ENCODE data around the gene SIN3B. TPM values are rescaled to one million over a fixed set of nuclear protein-coding genes. Genes with fewer than 3 reads are reported as not detected.

Gene SIN3B
- total RNA-seq, 2 donors from 2014 or later: 36.2 to 41.1 TPM

DNA sequence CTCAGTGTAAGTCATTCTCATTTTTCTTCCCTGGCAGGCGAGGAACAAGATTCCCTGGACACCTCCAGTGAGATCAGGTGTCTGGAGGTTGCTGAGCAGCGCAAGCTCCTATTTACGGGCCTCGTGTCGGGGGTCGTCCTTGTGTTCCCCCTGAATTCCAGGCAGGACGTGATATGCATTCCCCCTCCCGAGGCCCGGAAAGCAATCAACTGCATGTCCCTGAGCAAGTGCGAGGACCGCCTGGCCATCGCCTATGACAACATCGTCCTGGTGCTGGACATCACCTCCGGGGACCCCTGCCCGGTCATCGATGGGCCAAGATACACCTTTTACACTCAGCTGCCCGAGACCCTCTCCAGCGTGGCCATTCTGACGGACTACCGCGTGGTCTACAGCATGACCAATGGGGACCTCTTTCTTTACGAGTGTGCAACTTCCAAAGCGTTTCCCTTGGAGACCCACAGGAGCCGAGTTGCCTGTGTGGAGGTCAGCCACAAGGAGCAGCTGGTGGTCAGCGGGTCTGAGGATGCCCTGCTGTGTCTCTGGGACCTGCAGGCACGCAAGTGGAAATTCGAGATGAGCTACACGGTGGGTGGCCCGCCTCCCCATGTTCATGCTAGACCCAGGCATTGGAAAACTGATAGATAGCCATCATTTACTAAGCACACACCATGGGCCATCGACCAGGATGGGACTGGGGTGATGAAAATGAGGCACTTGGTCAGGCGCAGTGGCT lies 21.5 kb upstream of the SIN3B start:
- no peaks in the 10 kb centered on the region for H3K9me3 Mint-ChIP-seq
- no peak overlapping the region for H3K4me3 Mint-ChIP-seq
- ATAC-seq (replicated peaks): no peak
- H3K4me1 Mint-ChIP-seq: no peaks in the 10 kb centered on the region
- no peak overlapping the region for H3K27ac Mint-ChIP-seq
- no peaks in the 10 kb centered on the region for H3K27me3 Mint-ChIP-seq
- H3K36me3 Mint-ChIP-seq (ENCODE audit: low read depth): no peaks in the 10 kb centered on the region

DNA sequence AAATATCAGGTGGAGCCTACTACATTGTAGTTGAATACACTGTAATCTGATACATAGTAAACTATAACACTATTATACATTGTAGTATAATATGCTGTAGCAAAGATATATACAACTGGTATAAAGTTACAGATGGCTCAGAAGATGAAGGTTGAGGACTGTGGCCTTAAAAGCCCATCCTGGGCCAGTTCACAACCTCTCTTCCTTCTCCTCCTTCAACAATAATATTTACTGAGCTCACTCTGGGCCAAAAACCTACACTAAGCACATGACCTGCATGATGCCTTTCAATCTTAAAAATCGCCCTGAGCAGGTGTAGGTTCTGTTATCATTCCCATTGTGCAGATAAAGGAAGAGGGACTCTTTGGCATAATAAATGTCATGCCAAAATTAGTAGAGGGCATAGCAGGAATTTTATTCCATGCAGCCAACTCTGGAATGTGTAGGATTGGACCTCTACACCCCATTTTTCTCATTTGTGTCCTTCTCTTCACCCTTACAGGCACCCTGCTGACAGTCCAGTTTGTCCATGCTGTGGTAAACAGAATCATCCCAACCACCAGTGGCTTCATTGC lies 14.6 kb upstream of the SIN3B start:
- H3K9me3 Mint-ChIP-seq: no peaks in the 10 kb centered on the region
- no peaks in the 10 kb centered on the region for H3K4me1 Mint-ChIP-seq
- H3K4me3 Mint-ChIP-seq: no peak overlapping the region
- H3K27me3 Mint-ChIP-seq: peaks cover 3% of the 10 kb centered on the region
- no peak overlapping the region for H3K27ac Mint-ChIP-seq
- no peak for ATAC-seq (replicated peaks)
- H3K36me3 Mint-ChIP-seq (ENCODE audit: low read depth): no peaks in the 10 kb centered on the region

DNA sequence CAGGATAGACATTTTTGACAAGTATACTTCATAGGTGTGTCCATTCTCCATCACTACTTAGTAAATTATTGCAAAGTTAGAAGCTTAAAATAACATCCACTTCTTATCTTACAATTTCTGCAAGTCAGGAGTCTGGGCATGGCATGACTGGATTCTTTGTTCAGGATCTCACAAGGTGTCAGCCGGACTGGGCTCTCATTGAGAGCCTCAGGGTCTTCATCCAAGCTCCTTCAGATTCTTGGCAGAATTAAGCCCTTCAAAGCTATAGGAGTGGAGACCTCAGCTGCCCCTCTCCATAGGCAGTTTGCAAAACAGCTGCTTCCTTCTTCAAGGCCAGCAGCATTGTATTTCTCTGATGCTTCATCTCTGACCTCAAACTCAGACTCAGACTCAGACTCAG lies 9.1 kb upstream of the SIN3B start:
- H3K9me3 Mint-ChIP-seq: no peaks in the 10 kb centered on the region

GRCh38 chr19:16821081-16821480 lies 8.1 kb upstream of the SIN3B start:
- no peak for ATAC-seq (replicated peaks)
- peaks cover 11% of the 10 kb centered on the region for H3K27me3 Mint-ChIP-seq
- no peaks in the 10 kb centered on the region for H3K4me1 Mint-ChIP-seq
- H3K27ac Mint-ChIP-seq: no peak overlapping the region
- H3K9me3 Mint-ChIP-seq: no peaks in the 10 kb centered on the region
- H3K36me3 Mint-ChIP-seq (ENCODE audit: low read depth): no peaks in the 10 kb centered on the region
- no peak overlapping the region for H3K4me3 Mint-ChIP-seq

More for the DNA sequence above, 9.1 kb upstream of the SIN3B start:
- H3K36me3 Mint-ChIP-seq (ENCODE audit: low read depth): no peaks in the 10 kb centered on the region
- H3K27ac Mint-ChIP-seq: no peak overlapping the region
- no peaks in the 10 kb centered on the region for H3K4me1 Mint-ChIP-seq
- ATAC-seq (replicated peaks): no peak
- no peak overlapping the region for H3K4me3 Mint-ChIP-seq
- H3K27me3 Mint-ChIP-seq: peaks cover 4% of the 10 kb centered on the region

DNA sequence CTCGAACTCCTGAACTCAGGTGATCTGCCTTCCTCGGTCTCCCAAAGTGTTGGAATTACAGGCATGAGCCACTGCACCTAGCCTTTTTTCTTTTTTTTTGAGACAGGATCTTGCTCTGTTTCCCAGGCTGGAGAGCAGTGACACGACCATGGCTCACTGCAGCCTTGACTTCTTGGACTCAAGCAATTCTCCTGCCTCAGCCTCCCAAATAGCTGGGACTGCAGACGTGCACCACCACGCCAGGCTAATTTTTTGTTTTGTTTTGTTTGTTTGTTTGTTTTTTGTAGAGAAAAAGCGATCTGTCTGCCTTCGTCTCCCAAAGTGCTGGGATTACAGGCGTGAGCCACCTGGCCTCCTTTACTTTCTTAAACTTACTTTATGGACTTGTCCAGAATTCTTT lies 6.5 kb upstream of the SIN3B start:
- Mint-ChIP-seq H3K4me1 (peaks cover 6% of the 10 kb centered on the region), H3K9me3 (no peaks in the 10 kb centered on the region), H3K27ac (no peak overlapping the region), H3K4me3 (no peak overlapping the region), H3K27me3 (peaks cover 18% of the 10 kb centered on the region), H3K36me3 (ENCODE audit: low read depth) (no peaks in the 10 kb centered on the region)
- no peak for ATAC-seq (replicated peaks)

GRCh38 chr19:16824658-16825311 lies 4.4 kb upstream of the SIN3B start:
- peaks cover 6% of the 10 kb centered on the region for H3K4me1 Mint-ChIP-seq
- no peaks in the 10 kb centered on the region for H3K36me3 Mint-ChIP-seq (ENCODE audit: low read depth)
- peaks cover 18% of the 10 kb centered on the region for H3K27me3 Mint-ChIP-seq
- ATAC-seq (replicated peaks): no peak
- no peaks in the 10 kb centered on the region for H3K9me3 Mint-ChIP-seq
- H3K27ac Mint-ChIP-seq: no peak overlapping the region
- peak overlapping the region; percentile 16 for H3K4me3 Mint-ChIP-seq

- peak overlapping the region; percentile 16 for H3K4me3 Mint-ChIP-seq
- no peaks in the 10 kb centered on the region for H3K36me3 Mint-ChIP-seq (ENCODE audit: low read depth)
- H3K27ac Mint-ChIP-seq: no peak overlapping the region
- peaks cover 11% of the 10 kb centered on the region for H3K4me1 Mint-ChIP-seq
- H3K27me3 Mint-ChIP-seq: peaks cover 18% of the 10 kb centered on the region
- H3K9me3 Mint-ChIP-seq: no peaks in the 10 kb centered on the region
- ATAC-seq (replicated peaks): no peak
Measured at GRCh38 chr19:16825312-16826052, 3.7 kb upstream of the SIN3B start.

GRCh38 chr19:16829822-16830289 lies 658 bp downstream of the SIN3B start:
- Mint-ChIP-seq H3K36me3 (ENCODE audit: low read depth) (peaks cover 43% of the 10 kb centered on the region), H3K4me3 (peak overlapping the region; percentile 72), H3K27ac (peak overlapping the region; percentile 72), H3K27me3 (peaks cover 18% of the 10 kb centered on the region), H3K4me1 (peaks cover 15% of the 10 kb centered on the region), H3K9me3 (no peaks in the 10 kb centered on the region)
- no peak for ATAC-seq (replicated peaks)

- H3K27me3 Mint-ChIP-seq: peaks cover 11% of the 10 kb centered on the region
- peak overlapping the region; percentile 72 for H3K4me3 Mint-ChIP-seq
- peak overlapping the region; percentile 72 for H3K27ac Mint-ChIP-seq
- no peak for ATAC-seq (replicated peaks)
- no peaks in the 10 kb centered on the region for H3K9me3 Mint-ChIP-seq
- peaks cover 15% of the 10 kb centered on the region for H3K4me1 Mint-ChIP-seq
- H3K36me3 Mint-ChIP-seq (ENCODE audit: low read depth): peaks cover 50% of the 10 kb centered on the region
Measured at GRCh38 chr19:16830679-16831078, 1.5 kb downstream of the SIN3B start.

DNA sequence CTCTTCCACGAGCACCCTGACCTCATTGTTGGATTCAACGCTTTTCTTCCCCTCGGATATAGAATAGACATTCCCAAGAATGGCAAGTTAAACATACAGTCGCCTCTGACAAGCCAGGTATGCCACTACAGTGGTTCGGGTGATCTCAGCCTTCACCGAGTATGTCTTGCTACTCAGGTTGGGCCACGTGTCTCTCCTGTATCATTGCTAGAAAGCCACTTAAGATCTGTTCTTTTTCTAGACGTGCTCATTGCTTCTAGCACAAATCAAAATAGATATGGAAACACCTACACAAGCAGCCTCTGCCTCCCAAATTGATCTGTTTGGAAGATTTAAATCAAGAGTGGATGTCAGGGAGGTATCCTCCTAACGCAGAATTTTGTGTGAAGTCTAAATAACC lies 2.3 kb downstream of the SIN3B start:
- peaks cover 15% of the 10 kb centered on the region for H3K4me1 Mint-ChIP-seq
- peak overlapping the region; percentile 23 for H3K4me3 Mint-ChIP-seq
- H3K36me3 Mint-ChIP-seq (ENCODE audit: low read depth): peaks cover 54% of the 10 kb centered on the region
- H3K27ac Mint-ChIP-seq: no peak overlapping the region
- H3K9me3 Mint-ChIP-seq: no peaks in the 10 kb centered on the region
- ATAC-seq (replicated peaks): no peak
- H3K27me3 Mint-ChIP-seq: peaks cover 6% of the 10 kb centered on the region

GRCh38 chr19:16834747-16835146 lies 5.5 kb downstream of the SIN3B start:
- Mint-ChIP-seq H3K4me1 (peaks cover 17% of the 10 kb centered on the region), H3K27ac (peak overlapping the region; percentile 36), H3K36me3 (ENCODE audit: low read depth) (peaks cover 85% of the 10 kb centered on the region), H3K4me3 (no peak overlapping the region), H3K27me3 (no peaks in the 10 kb centered on the region), H3K9me3 (no peaks in the 10 kb centered on the region)
- peak; percentile 63 for ATAC-seq (replicated peaks)

DNA sequence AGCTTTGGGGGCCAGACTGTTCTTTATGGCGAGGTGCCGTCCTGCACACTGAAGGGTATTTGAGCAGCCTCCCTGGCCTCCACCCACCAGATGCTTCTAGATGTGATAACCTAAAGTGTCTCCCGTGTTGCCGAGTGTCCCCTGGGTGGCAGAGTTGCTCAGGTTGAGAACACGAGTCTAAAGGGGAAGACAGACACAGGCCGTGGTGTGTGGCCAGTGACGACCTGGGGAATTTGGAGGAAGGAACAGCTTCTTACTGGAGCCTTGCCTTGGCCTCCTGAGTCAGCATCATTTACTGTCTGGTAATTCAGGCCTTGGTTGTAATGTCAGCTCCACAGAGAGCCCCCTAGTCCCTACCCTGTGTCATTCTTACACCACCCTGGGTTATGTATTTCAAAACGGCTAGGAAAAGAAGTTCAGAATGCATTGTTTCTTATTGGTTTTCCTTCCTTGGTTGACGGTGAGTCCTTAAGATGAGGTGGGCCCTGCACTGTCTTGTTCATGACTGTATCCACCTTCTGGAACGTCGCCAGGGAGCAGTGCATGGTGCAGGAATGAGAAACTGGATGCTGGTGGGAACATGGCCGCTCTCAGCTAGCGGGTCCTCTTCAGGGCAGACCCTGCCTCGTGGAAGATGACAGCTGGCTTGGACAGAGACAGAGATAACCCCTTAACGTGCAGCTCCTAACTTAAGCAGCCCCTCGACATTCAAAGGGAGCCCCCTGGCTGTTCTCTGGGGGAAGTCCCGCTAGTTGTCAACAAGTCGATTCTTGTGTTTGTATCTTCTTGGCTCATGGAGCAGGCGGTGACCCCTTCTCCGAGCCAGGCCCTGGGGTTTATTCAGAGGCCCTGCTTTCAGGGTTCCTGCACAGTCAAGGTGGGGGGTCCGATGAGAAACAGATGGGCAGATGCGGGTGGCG lies 7.2 kb downstream of the SIN3B start:
- peak overlapping the region; percentile 8 for H3K27ac Mint-ChIP-seq
- no peaks in the 10 kb centered on the region for H3K27me3 Mint-ChIP-seq
- no peaks in the 10 kb centered on the region for H3K9me3 Mint-ChIP-seq
- ATAC-seq (replicated peaks): no peak
- H3K4me1 Mint-ChIP-seq: peaks cover 8% of the 10 kb centered on the region
- peaks cover 86% of the 10 kb centered on the region for H3K36me3 Mint-ChIP-seq (ENCODE audit: low read depth)
- no peak overlapping the region for H3K4me3 Mint-ChIP-seq

DNA sequence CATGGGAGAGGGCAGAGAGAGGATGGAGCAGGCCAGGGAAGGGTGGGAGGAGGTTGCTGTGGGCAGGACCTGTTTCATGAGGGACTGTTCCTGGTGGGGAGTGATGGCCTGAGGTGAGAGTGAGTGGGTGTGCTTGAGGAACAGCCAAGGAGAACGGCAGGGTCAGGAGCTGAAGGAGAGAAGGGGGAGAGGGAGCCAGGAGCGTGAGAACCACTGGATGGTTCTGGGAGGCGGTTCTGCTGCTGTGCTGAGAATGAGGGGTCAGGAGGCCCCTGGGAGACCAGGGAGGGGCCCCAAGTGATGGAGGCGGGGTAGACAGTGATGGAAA lies 7.8 kb downstream of the SIN3B start:
- Mint-ChIP-seq H3K9me3 (no peaks in the 10 kb centered on the region), H3K27ac (peak overlapping the region; percentile 8), H3K4me3 (no peak overlapping the region), H3K4me1 (peaks cover 8% of the 10 kb centered on the region), H3K27me3 (no peaks in the 10 kb centered on the region), H3K36me3 (ENCODE audit: low read depth) (peaks cover 86% of the 10 kb centered on the region)
- no peak for ATAC-seq (replicated peaks)

All from activated T-helper 17 cell treated with anti-CD3 and anti-CD28 coated beads, Interleukin-2, amount 50 U/mL, for 72 hours (primary cell).